ENCODE results near the gene MAD1L1. TPM values are rescaled to one million over a fixed set of nuclear protein-coding genes. Genes with fewer than 3 reads are reported as not detected.

MAD1L1 gene
- total RNA-seq, 1 experiment from 2014 or later = 38.5 TPM

- ChIA-PET CTCF (no interaction called here), RAD21 (ENCODE audit: low non-redundant PET in 1 of 2, low total read pairs in 2 of 2, uncharacterized antibody in 2 of 2, unreplicated experiment in 2 of 2) (no interaction called here), POLR2A (no interaction called here)
- H2AFZ ChIP-seq (ENCODE audit: low read depth, low read length, poor library complexity, severe bottlenecking) = no peak overlapping the region
- no peaks in the 10 kb centered on the region for H3K27me3 ChIP-seq (ENCODE audit: insufficient read depth, low read length)
- H3K9ac ChIP-seq (ENCODE audit: low read length) = no peak overlapping the region
- no peak for DNase-seq (ENCODE audit: low read depth, low spot score)
- no peak overlapping the region for H3K4me2 ChIP-seq (ENCODE audit: low read length)
- H4K20me1 ChIP-seq (ENCODE audit: insufficient read depth) = no peaks in the 10 kb centered on the region
- intact Hi-C loops (cut with micrococcal nuclease) = no loop called here
- no peaks in the 10 kb centered on the region for H3K9me3 ChIP-seq (ENCODE audit: control insufficient read depth in 1 of 2, insufficient read depth in 1 of 2, low read depth in 1 of 2, low read length in 2 of 2)
- H3K4me1 ChIP-seq (ENCODE audit: control insufficient read depth in 1 of 2, insufficient read depth in 2 of 2, low read length in 2 of 2) = no peaks in the 10 kb centered on the region
- H3K4me3 ChIP-seq (replicated peaks in 1 of 2; ENCODE audit: low read depth in 1 of 2, low read length in 2 of 2) = no peak overlapping the region
- BruUV-seq (replicated peaks) = no TSS peak
- no peak for ATAC-seq
- H3K9me2 ChIP-seq (ENCODE audit: insufficient read depth) = no peaks in the 10 kb centered on the region
- no peaks in the 10 kb centered on the region for H3K79me2 ChIP-seq (ENCODE audit: insufficient read depth, low read length)
- no peak overlapping the region for H3K27ac ChIP-seq (ENCODE audit: low read depth, low read length)
- TF ChIP-seq SRF (IDR thresholded peaks at IDR 0.05; ENCODE audit: low read depth) (no peak), ZNF274 (IDR thresholded peaks at IDR 0.05; ENCODE audit: low read depth, low read length) (no peak), EZH2 (IDR thresholded peaks at IDR 0.05) (no peak), ZFX (IDR thresholded peaks at IDR 0.05) (no peak), REST (IDR thresholded peaks at IDR 0.05; ENCODE audit: low read depth) (no peak), SIN3A (IDR thresholded peaks at IDR 0.05; ENCODE audit: low read depth) (no peak), CTCF (IDR thresholded peaks at IDR 0.05 in 2 of 3, conservative IDR thresholded peaks at IDR 0.05 in 1 of 3; ENCODE audit: borderline replicate concordance in 1 of 3, insufficient read depth in 1 of 3, low read depth in 2 of 3, low read length in 2 of 3) (no peak), ELF1 (IDR thresholded peaks at IDR 0.05; ENCODE audit: borderline replicate concordance, low read depth) (no peak)
- no peaks in the 10 kb centered on the region for H3K36me3 ChIP-seq (ENCODE audit: control insufficient read depth in 1 of 2, insufficient read depth in 2 of 2, low read length in 2 of 2)
These were observed 385.3 kb downstream of the MAD1L1 start for GRCh38 chr7:1847260-1848001.
